Neural progenitor cell (in vitro differentiated cells): ENCODE measurements around the gene ANKRD31. TPM values are rescaled to one million over a fixed set of nuclear protein-coding genes. Genes with fewer than 3 reads are reported as not detected.

Experiments used
- DNase-seq: peaks from one replicate; pipeline ENCODE4 v3.0.0-alpha.2; 2016; ENCODE audit warnings: low spot score
- H2AFZ ChIP-seq: fragments of 200-600 bp; sonication (generic); replicated peaks from 2 replicates; pipeline ENCODE4 v1.6.1; 2016; ENCODE audit warnings: antibody characterized with exemption
- H3F3A ChIP-seq: fragments of 200-600 bp; sonication (generic); 2 replicates; pipeline ENCODE4 v1.6.1; 2016; ENCODE audit warnings: antibody characterized with exemption, low read depth
- H3K27ac ChIP-seq: fragments of 200-600 bp; sonication (generic); 2 replicates; pipeline ENCODE4 v1.5.1; 2016; ENCODE audit warnings: mild to moderate bottlenecking
- H3K27me3 ChIP-seq: fragments of 200-600 bp; sonication (generic); 2 replicates; pipeline ENCODE4 v1.6.1; 2016; ENCODE audit warnings: mild to moderate bottlenecking, moderate library complexity
- H3K36me3 ChIP-seq: fragments of 200-600 bp; sonication (generic); 2 replicates; pipeline ENCODE4 v1.5.1; 2016
- H3K4me1 ChIP-seq: fragments of 200-600 bp; sonication (generic); 2 replicates; pipeline ENCODE4 v1.6.1; 2016; ENCODE audit warnings: mixed run types
- H3K4me2 ChIP-seq: fragments of 200-600 bp; sonication (generic); 2 replicates; pipeline ENCODE4 v1.6.1; 2016
- H3K4me3 ChIP-seq: fragments of 200-600 bp; sonication (generic); 2 replicates; pipeline ENCODE4 v1.5.1; 2016
- H3K79me2 ChIP-seq: fragments of 200-600 bp; sonication (generic); 2 replicates; pipeline ENCODE4 v1.6.1; 2016; ENCODE audit warnings: low read depth
- H3K9ac ChIP-seq: fragments of 200-600 bp; sonication (generic); 2 replicates; pipeline ENCODE4 v1.6.1; 2016
- H3K9me3 ChIP-seq: fragments of 200-600 bp; sonication (generic); 2 replicates; pipeline ENCODE4 v1.5.1; 2016; ENCODE audit warnings: low read depth
- H4K20me1 ChIP-seq: fragments of 200-600 bp; sonication (generic); 2 replicates; pipeline ENCODE4 v1.6.1; 2016; ENCODE audit warnings: low read depth
- H3K27ac Mint-ChIP-seq: 3 replicates; pipeline ENCODE4 v1.8.0; 2021; ENCODE audit warnings: mixed read lengths
- H3K27me3 Mint-ChIP-seq: 2 replicates; pipeline ENCODE4 v1.8.0; 2022; ENCODE audit warnings: low read depth, mild to moderate bottlenecking, inconsistent platforms, moderate library complexity, mixed read lengths; ENCODE audit not compliant: insufficient read depth
- H3K36me3 Mint-ChIP-seq: 3 replicates; pipeline ENCODE4 v1.8.0; 2021; ENCODE audit warnings: mixed read lengths
- H3K4me1 Mint-ChIP-seq: 3 replicates; pipeline ENCODE4 v1.8.0; 2021; ENCODE audit warnings: mixed read lengths
- H3K4me3 Mint-ChIP-seq: 3 replicates; pipeline ENCODE4 v1.8.0; 2021; ENCODE audit warnings: mild to moderate bottlenecking, moderate library complexity, mixed read lengths
- H3K9me3 Mint-ChIP-seq: 3 replicates; pipeline ENCODE4 v1.8.0; 2020; ENCODE audit warnings: mixed read lengths
- CTCF ChIP-seq: fragments of 200-600 bp; sonication (generic); IDR thresholded peaks from 2 replicates; pipeline ENCODE4 v1.5.1; 2017; ENCODE audit warnings: antibody characterized with exemption, mild to moderate bottlenecking
- EZH2 ChIP-seq: fragments of 200-600 bp; sonication (generic); IDR thresholded peaks from 2 replicates; pipeline ENCODE4 v1.6.1; 2017; ENCODE audit warnings: antibody characterized with exemption, mild to moderate bottlenecking, moderate library complexity
- EZH2phosphoT487 ChIP-seq: fragments of 200-600 bp; sonication (generic); IDR thresholded peaks from 2 replicates; pipeline ENCODE4 v1.6.1; 2017; ENCODE audit warnings: antibody characterized with exemption
- total RNA-seq: library from RNA; depleted of rRNA; stranded (reverse); fragments of >200 nt; gene quantifications from 2 replicates; pipeline ENCODE4 v1.2.3, GENCODE V29; 2015; ENCODE audit warnings: low replicate concordance

Gene ANKRD31
- total RNA-seq, 1 donor from 2014 or later: 0.75 TPM

DNA sequence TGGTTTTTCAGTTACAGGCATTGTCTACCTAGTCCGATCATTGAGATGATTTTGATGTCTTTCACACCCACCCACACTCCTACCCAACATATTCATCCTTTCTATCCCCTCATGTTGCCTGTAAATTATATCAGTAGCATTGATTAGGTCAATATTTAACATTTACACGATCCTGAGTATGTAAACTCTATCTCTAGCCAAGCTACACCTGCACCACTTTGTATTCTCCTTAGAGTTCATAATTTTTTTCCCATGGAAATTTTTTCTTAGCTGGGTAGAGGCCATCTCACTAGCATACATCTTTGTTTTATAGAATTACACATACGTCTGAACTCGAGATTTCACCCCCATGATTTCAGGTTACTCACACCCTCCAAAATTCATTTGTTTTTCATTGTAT lies 214.9 kb downstream of the ANKRD31 start:
- H3K27ac ChIP-seq: no peak overlapping the region
- no peaks in the 10 kb centered on the region for H3K79me2 ChIP-seq
- H3K4me1 ChIP-seq: no peaks in the 10 kb centered on the region
- H3K36me3 ChIP-seq: no peaks in the 10 kb centered on the region
- H3K4me1 Mint-ChIP-seq: peaks cover 2% of the 10 kb centered on the region
- no peaks in the 10 kb centered on the region for H3K36me3 Mint-ChIP-seq
- H4K20me1 ChIP-seq: no peaks in the 10 kb centered on the region
- H3K27me3 Mint-ChIP-seq: no peaks in the 10 kb centered on the region
- no peak overlapping the region for H3K4me3 Mint-ChIP-seq
- no peak overlapping the region for H3K4me3 ChIP-seq
- no peak overlapping the region for H3K9ac ChIP-seq
- peak overlapping the region; percentile 32 for H2AFZ ChIP-seq
- no peak overlapping the region for H3K27ac Mint-ChIP-seq
- no peaks in the 10 kb centered on the region for H3K27me3 ChIP-seq
- H3K9me3 Mint-ChIP-seq: no peaks in the 10 kb centered on the region
- no peak for DNase-seq
- TF ChIP-seq EZH2 (no peak), CTCF (no peak), EZH2phosphoT487 (no peak)
- no peaks in the 10 kb centered on the region for H3K9me3 ChIP-seq
- no peaks in the 10 kb centered on the region for H3F3A ChIP-seq
- no peak overlapping the region for H3K4me2 ChIP-seq

GRCh38 chr5:75021219-75021618 lies 215.5 kb downstream of the ANKRD31 start:
- Mint-ChIP-seq H3K9me3 (no peaks in the 10 kb centered on the region), H3K36me3 (no peaks in the 10 kb centered on the region), H3K4me3 (no peak overlapping the region), H3K4me1 (peaks cover 2% of the 10 kb centered on the region), H3K27ac (no peak overlapping the region), H3K27me3 (no peaks in the 10 kb centered on the region)
- Histone ChIP-seq H3K9ac (no peak overlapping the region), H3K4me1 (no peaks in the 10 kb centered on the region), H2AFZ (peak overlapping the region; percentile 32), H3K4me2 (no peak overlapping the region), H3K27ac (no peak overlapping the region), H3F3A (no peaks in the 10 kb centered on the region), H3K9me3 (no peaks in the 10 kb centered on the region), H3K79me2 (no peaks in the 10 kb centered on the region), H3K27me3 (no peaks in the 10 kb centered on the region), H3K36me3 (no peaks in the 10 kb centered on the region), H4K20me1 (no peaks in the 10 kb centered on the region), H3K4me3 (no peak overlapping the region)
- TF ChIP-seq CTCF: no peak
- no peak for TF ChIP-seq EZH2phosphoT487
- no peak for TF ChIP-seq EZH2
- no peak for DNase-seq

- Histone ChIP-seq H3K4me1 (no peaks in the 10 kb centered on the region), H3K9ac (no peak overlapping the region), H3K27ac (no peak overlapping the region), H3K79me2 (no peaks in the 10 kb centered on the region), H2AFZ (no peak overlapping the region), H4K20me1 (no peaks in the 10 kb centered on the region), H3F3A (no peaks in the 10 kb centered on the region), H3K4me3 (no peak overlapping the region), H3K9me3 (no peaks in the 10 kb centered on the region), H3K27me3 (no peaks in the 10 kb centered on the region), H3K36me3 (no peaks in the 10 kb centered on the region), H3K4me2 (no peak overlapping the region)
- H3K27me3 Mint-ChIP-seq: no peaks in the 10 kb centered on the region
- no peak for DNase-seq
- no peaks in the 10 kb centered on the region for H3K9me3 Mint-ChIP-seq
- no peak for TF ChIP-seq EZH2phosphoT487
- TF ChIP-seq CTCF: no peak
- peaks cover 2% of the 10 kb centered on the region for H3K4me1 Mint-ChIP-seq
- H3K27ac Mint-ChIP-seq: no peak overlapping the region
- H3K4me3 Mint-ChIP-seq: no peak overlapping the region
- H3K36me3 Mint-ChIP-seq: no peaks in the 10 kb centered on the region
These were observed 216.5 kb downstream of the ANKRD31 start for GRCh38 chr5:75020016-75020656.
